ENCODE results near the gene ATXN1.

The ATXN1 gene

GRCh38 chr6:16533721-16534136 lies 227.5 kb downstream of the ATXN1 start:
- POLR2A ChIA-PET, result interaction anchor here (0.6 kb wide), 1 partner anchor 107 kb away, joined by 3 read pairs; no protein-coding TSS in a partner anchor

GRCh38 chr6:16533210-16533609 lies 228.1 kb downstream of the ATXN1 start:
- ChIA-PET CTCF (interaction anchor here (0.7 to 1.2 kb wide), 4 partner anchors 10 to 230 kb away, joined by 3 read pairs; no protein-coding TSS in a partner anchor), POLR2A (no interaction called here)
- no peak for TF ChIP-seq CTCF (IDR thresholded peaks at IDR 0.05; ENCODE audit: control extremely low read depth, extremely low read depth, low read depth, missing control alignments)
- DNase-seq (ENCODE audit: extremely low spot score), result no peak

More at GRCh38 chr6:16533721-16534136, 227.5 kb downstream of the ATXN1 start:
- TF ChIP-seq CTCF (IDR thresholded peaks at IDR 0.05; ENCODE audit: control extremely low read depth, extremely low read depth, low read depth, missing control alignments), result no peak
- CTCF ChIA-PET, result interaction anchor here (0.9 to 1.2 kb wide), 3 partner anchors 11 to 229 kb away, joined by 3 read pairs; no protein-coding TSS in a partner anchor
- DNase-seq (ENCODE audit: extremely low spot score), result no peak

- no peak for DNase-seq (ENCODE audit: extremely low spot score)
- ChIA-PET POLR2A (no interaction called here), CTCF (interaction anchor here (1.1 to 1.5 kb wide), 4 partner anchors 10 to 16 kb away, joined by 3 to 8 read pairs (median 5); no protein-coding TSS in a partner anchor)
- no peak for TF ChIP-seq CTCF (IDR thresholded peaks at IDR 0.05; ENCODE audit: control extremely low read depth, extremely low read depth, low read depth, missing control alignments)
Observed at GRCh38 chr6:16527691-16528090, 233.6 kb downstream of the ATXN1 start.

GRCh38 chr6:16524380-16524707 lies 236.9 kb downstream of the ATXN1 start:
- TF ChIP-seq CTCF (IDR thresholded peaks at IDR 0.05; ENCODE audit: control extremely low read depth, extremely low read depth, low read depth, missing control alignments), result no peak
- ChIA-PET CTCF (interaction anchor here (1.2 to 4.7 kb wide), 3 partner anchors 10 to 239 kb away, joined by 3 to 30 read pairs (median 18); no protein-coding TSS in a partner anchor), POLR2A (no interaction called here)
- DNase-seq (ENCODE audit: extremely low spot score), result no peak

- CTCF ChIA-PET, result interaction anchor here (1.1 to 4.7 kb wide), 5 partner anchors 9 to 239 kb away, joined by 3 to 30 read pairs (median 4); no protein-coding TSS in a partner anchor
- POLR2A ChIA-PET, result no interaction called here
- TF ChIP-seq CTCF (IDR thresholded peaks at IDR 0.05; ENCODE audit: control extremely low read depth, extremely low read depth, low read depth, missing control alignments), result no peak
- no peak for DNase-seq (ENCODE audit: extremely low spot score)
Observed at GRCh38 chr6:16523606-16524379, 237.5 kb downstream of the ATXN1 start.

GRCh38 chr6:16522937-16523336 lies 238.3 kb downstream of the ATXN1 start:
- ChIA-PET POLR2A (no interaction called here), CTCF (interaction anchor here (1.1 to 4.7 kb wide), 7 partner anchors 9 to 240 kb away, joined by 3 to 30 read pairs (median 4); no protein-coding TSS in a partner anchor)
- DNase-seq (ENCODE audit: extremely low spot score), result no peak
- no peak for TF ChIP-seq CTCF (IDR thresholded peaks at IDR 0.05; ENCODE audit: control extremely low read depth, extremely low read depth, low read depth, missing control alignments)

Data from GM10248 (cell line).